AG09309 (cell line): ENCODE measurements around the gene SRSF5.
A peak's percentile ranks its signal among the peaks of the same experiment; 100 is the strongest.
"Not testable (repeated sequence)": the region's sequence is repeated elsewhere in the genome, so short reads cannot be mapped to it uniquely, and the experiment has no call there.

Source experiments
- DNase-seq: peaks from one replicate; pipeline ENCODE4 v3.0.0-alpha.2; 2010; ENCODE audit warnings: low read depth
- H3K4me3 ChIP-seq: 2 replicates; pipeline ENCODE4 v1.5.1; 2011; ENCODE audit warnings: mild to moderate bottlenecking, low read depth, low read length, moderate library complexity; ENCODE audit not compliant: control insufficient read depth
- TF ChIP-seq, protein P1 (sequence below): IDR thresholded peaks from 2 replicates; pipeline ENCODE4 v1.5.1; 2011; ENCODE audit warnings: mild to moderate bottlenecking, low read depth, low read length, inconsistent platforms; ENCODE audit not compliant: insufficient read depth, control insufficient read depth; ENCODE audit errors: missing control alignments

Gene SRSF5

DNA sequence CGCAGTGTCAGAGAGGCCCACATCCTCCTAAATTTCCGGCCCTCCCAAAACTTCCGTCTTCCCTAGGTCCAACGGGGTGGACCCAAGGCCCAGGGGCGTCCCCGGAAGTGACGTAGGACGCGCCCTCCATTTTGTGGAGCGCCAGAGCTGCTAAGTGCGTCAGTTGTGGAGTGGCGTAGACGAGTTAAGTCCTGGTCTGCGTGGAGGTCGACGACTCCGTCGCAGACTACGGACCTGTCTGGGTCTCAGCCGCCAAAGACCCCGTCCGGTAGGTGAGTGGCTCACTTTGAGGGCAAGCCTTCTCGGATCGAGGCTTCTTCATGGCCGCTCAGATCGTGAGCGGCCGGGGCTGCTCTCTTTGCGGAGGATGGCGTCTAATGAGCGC lies at the start of gene SRSF5:
TSS of gene SRSF5 (plus strand) at position 159 of the 385 bp plus-strand sequence. CDS start 1,015 bp downstream, outside the sequence.
- DNase-seq, result peak; percentile 93
- TF ChIP-seq, protein P1, sequence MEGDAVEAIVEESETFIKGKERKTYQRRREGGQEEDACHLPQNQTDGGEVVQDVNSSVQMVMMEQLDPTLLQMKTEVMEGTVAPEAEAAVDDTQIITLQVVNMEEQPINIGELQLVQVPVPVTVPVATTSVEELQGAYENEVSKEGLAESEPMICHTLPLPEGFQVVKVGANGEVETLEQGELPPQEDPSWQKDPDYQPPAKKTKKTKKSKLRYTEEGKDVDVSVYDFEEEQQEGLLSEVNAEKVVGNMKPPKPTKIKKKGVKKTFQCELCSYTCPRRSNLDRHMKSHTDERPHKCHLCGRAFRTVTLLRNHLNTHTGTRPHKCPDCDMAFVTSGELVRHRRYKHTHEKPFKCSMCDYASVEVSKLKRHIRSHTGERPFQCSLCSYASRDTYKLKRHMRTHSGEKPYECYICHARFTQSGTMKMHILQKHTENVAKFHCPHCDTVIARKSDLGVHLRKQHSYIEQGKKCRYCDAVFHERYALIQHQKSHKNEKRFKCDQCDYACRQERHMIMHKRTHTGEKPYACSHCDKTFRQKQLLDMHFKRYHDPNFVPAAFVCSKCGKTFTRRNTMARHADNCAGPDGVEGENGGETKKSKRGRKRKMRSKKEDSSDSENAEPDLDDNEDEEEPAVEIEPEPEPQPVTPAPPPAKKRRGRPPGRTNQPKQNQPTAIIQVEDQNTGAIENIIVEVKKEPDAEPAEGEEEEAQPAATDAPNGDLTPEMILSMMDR, result no peak
- peak within 1 kb of the TSS; percentile 89 for H3K4me3 ChIP-seq

DNA sequence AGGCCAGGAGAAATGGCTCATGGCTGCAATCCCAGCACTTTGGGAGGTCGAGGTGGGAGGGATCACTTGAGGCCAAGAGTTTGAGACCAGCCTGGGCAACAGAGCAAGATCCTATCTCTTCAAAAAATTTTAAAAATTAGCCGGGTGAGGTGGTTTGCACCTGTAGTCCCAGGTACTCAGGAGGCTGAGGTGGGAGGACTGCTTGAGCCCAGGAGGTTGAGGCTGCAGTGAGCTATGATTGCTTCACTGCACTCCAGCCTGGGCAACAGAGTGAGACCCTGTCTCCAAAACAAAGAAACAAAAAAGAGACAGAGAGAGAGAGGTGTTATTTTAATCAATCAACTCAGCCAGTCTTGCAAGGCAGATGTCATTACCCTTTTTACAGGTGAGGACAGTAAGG lies 48.3 kb upstream of the SRSF5 start:
- DNase-seq, result not testable (repeated sequence)

DNA sequence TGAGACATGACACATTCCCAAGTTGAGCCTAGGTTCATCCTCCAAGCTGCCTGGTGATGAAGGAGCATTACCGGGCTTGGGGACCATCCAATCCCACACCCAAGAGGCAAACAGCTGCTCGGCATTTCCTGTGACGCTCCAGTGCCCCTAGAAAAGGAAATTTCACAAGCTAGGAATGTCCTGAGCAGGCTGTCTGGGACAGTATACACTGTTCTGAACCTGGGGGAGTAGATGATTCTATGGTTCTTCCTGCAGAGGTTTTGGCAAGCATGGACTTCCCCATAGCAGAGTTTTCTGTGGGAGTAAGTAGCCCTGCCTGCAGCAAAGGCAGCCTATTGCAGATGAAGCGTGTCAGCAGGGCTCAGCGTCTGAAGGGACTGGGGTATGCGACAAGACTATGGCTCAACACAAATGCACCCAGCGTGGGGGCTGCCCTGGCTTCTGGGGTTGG lies 47.4 kb upstream of the SRSF5 start:
- TF ChIP-seq, protein P1, result no peak
- peak; percentile 85 for DNase-seq

More for the DNA sequence above, 48.3 kb upstream of the SRSF5 start:
- not testable (repeated sequence) for H3K4me3 ChIP-seq

DNA sequence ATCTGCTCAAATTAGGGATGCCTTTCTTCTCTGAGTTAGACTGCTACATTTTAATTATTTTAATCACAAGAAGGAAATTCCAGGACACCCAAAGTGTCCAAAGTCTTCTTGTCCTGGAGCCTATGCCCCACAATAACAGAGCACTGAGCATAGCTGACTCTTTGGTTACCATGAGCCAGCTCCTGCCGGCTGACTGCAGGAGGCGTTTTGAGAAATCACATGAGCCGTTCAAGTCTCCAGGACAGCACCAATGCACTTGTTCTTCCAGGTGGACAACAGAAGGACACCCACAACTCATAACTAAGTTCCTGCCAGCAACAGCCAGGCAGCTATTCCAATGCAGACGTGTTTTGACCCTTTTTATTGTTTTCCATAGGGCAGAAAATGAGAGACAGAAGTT lies 46.0 kb upstream of the SRSF5 start:
- TF ChIP-seq, protein P1, result no peak
- no peak for DNase-seq
- no peak overlapping the region for H3K4me3 ChIP-seq

More for the DNA sequence above, 47.4 kb upstream of the SRSF5 start:
- H3K4me3 ChIP-seq, result no peak overlapping the region

DNA sequence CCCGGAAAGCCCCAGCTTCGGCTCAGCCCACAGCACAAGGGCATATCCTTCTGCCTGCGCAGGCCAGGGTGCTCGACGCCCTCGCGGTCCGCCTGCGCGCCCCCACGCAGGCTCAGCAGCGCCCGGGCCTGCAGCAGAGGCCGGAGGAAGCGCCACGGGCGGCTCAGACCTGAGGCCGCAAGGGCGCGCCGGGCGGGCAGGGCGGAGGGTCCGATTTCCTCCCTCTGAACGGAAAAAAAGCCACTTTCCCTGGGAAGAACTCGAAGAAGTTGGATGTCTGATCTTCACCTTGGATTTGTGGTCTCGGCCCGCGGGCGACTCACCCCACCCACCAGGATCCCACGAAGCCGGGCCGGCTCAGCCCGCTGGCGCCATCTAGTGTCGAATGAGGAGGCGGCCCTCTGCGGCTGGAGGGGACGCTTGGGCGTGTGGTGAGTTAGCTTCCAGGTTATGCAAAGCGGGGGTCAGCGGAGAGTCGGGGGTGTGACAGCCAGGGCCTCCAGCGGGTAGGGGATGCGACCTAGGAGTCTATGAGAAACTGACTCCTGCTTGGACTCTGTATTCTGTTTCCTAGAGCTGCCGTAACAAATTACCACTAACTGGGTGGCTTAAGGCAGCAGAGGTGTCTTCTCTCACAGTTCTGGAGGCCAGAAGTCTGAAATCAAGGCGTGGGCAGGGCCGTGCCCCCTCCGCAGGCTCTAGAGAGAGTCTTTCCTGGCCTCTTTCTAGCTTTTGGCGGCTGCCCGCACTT lies 40.0 kb upstream of the SRSF5 start:
- peak overlapping the region; percentile 40 for H3K4me3 ChIP-seq
- peak; percentile 7 for DNase-seq
- TF ChIP-seq, protein P1, result peak; percentile 99

DNA sequence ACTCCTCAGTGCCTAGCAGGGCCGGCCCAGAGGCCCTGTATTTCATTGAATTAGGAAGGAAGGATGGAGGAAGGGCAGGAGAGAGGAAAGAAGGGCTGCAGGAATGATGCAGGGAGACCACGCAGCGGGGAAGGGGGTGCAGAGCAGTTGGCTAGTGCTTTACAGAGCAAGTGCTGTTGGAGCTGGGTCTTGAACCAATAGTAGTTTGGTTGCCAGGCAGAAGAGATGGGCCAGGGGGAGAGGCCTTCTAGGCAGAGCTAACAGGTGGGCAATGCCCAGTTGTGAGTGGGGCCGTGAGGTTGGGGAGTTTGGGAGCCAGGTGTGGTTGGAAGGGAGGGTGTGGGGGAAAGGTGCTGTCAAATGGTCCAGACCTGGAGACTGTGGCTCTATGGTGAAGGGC lies 39.1 kb upstream of the SRSF5 start:
- no peak for DNase-seq
- TF ChIP-seq, protein P1, result no peak
- no peak overlapping the region for H3K4me3 ChIP-seq

DNA sequence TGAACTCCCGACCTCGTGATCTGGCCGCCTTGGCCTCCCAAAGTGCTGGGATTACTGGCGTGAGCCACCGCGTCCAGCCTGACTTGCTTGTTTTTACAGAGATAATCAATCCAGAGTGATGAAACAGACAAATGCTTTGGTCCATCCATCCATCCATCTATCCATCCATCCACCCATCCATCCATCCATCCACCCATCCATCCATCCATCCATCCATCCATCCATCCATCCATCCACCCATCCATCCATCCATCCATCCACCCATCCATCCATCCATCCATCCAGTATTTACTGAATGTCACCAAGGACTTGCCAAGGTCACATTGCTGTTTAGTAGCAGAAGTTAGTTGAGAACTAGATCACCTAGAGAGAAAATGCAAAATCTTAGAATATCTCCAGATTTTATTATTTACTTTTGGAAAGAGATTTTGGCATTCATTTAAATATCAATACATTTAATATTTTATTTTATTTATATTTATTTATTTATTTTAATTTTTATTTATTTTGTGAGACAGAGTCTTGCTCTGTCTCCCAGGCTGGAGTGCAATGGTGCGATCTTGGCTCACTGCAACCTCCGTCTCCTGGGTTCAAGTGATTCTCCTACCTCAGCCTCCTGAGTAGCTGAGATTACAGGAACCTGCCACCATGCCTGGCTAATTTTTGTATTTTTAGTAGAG lies 34.9 kb upstream of the SRSF5 start:
- not testable (repeated sequence) for DNase-seq, H3K4me3 ChIP-seq

DNA sequence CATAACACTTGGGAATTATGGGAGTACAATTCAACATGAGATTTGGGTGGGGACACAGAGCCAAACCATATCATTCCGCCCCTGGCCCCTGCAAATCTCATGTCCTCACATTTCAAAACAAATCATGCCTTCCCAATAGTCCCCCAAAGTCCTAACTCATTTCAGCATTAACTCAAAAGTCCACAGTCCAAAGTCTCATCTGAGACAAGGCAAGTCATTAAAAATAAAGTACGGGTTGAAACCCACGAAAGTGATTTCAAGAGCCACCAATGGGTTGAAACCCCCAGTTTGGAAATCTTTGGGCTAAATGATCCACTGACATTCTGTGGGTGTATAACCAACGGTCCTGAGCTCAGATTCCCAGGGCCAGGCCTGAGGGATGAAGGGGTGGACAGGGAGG lies 30.5 kb upstream of the SRSF5 start:
- H3K4me3 ChIP-seq, result not testable (repeated sequence)

More for the DNA sequence above, 30.5 kb upstream of the SRSF5 start:
- not testable (repeated sequence) for DNase-seq
